ENCODE results near the gene FRMD8.

The FRMD8 gene

DNA sequence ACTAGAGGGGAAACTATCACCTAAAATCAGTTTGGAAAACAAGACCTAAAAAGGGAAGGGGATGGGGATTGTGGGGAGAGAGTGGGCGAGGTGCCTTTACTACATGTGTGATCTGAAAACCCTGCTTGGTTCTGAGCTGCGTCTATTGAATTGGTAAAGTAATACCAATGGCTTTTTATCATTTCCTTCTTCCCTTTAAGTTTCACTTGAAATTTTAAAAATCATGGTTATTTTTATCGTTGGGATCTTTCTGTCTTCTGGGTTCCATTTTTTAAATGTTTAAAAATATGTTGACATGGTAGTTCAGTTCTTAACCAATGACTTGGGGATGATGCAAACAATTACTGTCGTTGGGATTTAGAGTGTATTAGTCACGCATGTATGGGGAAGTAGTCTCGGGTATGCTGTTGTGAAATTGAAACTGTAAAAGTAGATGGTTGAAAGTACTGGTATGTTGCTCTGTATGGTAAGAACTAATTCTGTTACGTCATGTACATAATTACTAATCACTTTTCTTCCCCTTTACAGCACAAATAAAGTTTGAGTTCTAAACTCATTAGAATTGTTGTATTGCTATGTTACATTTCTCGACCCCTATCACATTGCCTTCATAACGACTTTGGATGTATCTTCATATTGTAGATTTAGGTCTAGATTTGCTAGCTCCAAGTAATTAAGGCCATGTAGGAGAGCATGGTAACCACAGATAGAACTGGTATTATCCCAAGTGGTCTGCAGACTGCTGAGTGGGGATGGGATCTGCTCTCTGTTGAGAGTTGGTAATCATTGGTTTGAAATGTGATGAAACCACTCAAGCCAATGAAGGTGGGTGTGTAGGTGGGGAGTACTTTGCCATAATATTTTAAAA is 39.8 kb downstream of the FRMD8 start:
- DNase-seq, result no peak

DNA sequence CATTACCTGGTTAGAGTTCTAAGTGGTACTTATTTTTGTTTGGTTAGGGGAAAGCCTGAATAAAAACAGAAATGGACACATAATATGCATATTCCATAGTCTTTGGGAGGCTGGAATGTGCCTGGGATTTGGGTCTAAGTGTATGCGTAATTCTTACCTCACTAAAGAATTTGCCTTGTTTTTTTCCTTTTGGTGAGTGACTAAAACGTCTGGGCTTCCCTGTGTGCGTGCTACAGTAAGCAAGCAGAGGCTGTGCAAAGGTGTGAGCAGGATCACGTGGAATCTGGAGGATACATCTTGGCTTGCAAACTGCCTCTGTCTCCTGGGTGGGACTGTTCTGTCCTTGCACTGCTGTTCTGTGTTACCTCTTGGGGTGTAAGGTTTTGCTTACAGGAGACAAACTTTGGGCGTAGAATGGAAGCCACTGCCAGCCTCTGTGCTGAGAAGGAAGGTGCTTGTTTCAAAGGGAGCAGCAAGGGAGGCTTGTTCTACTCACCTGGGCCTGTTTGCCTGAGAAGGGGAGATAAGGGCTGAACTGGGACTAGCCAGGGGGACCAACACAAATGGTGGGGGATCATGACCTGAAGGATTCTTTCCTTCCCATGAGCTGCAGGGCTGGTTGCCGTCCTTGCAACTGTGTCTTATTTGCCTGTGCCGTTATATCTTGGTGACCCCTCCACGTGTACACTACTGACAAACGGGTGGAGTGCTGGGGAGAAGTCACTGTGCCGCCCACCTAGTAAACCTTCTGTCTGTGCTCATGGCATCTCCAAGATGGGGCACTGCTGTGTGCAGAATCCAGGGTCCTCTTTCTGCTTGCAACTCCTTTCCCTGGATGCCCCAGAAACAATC is 40.6 kb downstream of the FRMD8 start:
- DNase-seq, result no peak

DNA sequence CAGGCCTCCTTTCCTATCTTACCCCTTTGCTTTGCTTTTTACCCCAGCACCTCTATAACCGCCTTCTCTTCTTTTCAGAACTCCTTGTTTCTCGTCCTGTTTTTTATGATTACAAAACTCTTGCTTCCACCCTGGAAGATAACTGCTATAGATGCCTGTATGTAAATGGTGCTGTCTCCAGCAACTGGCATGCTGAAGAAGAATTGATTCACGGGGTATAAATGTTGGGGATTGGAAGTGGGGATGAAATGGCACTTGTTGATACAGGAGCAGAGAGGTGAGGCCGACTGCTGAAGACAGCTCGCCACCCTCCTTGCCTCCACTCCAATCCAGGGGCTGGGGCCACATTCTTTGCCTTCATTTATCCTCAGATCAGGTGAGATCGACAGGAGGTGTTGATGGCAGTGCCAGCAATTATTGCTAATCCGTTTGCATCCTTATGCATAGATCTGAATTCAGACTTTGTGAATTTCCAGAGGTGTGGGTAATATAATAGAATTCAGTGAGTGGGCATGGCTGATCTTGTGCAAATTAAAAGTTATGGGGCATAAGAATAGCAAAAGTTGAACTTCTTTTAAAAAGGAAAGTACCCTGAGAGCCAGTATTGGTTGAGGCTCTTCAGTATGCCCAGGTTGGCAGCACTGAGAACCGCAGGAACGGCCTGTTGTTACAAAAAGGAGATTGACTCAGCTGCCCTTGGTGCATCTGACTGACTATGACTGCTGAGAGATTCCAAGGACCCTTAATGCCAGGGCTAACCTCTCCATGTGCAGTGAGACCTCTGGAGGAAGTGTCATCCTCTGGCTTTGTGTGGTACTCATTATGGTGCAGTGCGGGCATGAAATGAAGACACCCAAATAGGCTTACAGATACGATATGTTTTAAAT is 41.5 kb downstream of the FRMD8 start:
- no peak for DNase-seq

DNA sequence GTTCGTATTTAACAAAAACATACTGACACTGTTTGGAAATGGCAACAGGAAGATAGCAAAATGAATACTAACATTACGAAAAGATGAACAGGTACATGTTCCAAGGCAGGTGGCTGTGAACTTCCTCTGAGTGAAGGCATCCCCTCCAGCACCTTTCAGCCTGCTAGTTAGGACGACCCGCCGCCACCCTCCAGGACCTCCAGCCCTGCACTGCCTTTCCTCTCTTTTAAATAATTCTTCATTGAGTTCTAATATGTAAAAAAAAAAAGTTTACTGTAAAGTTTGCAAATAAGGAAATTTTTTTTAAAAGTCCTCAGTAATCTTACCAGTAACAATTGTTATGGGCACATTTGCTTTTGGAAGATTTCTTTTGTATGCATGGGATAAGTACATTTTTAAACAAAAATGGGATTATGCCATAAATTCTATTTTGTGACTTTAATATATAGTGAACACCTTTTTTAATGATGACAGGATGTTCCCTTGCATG is 42.2 kb downstream of the FRMD8 start:
- DNase-seq, result no peak

DNA sequence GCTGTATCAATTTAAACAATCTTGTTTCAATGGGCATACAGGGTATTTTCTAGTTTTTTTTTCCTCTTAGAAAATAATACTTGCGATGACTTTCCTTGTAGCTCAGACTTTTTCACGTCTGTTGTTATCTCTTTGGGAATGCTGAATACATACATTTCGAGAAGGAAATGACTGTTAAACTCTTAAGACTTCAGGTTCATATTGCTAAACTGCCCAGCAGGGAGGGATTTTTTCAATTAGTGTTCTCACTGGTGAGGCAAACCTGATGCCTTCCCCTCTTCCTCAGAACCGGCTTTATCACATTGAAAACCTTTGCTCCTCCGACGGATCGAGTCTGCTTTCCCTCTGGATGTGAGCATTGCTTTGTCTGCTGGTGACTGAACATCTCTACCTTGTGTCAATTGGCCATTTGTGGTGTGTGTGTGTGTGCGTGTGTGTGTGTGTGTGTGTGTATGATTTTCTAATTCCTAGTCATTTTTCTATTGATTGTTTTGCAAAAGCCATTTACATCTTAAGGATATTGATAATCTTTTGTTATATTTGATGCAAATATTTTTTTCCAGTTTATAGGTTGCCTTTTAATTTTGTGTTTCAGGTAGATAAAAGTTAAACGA is 42.7 kb downstream of the FRMD8 start:
- DNase-seq, result no peak

DNA sequence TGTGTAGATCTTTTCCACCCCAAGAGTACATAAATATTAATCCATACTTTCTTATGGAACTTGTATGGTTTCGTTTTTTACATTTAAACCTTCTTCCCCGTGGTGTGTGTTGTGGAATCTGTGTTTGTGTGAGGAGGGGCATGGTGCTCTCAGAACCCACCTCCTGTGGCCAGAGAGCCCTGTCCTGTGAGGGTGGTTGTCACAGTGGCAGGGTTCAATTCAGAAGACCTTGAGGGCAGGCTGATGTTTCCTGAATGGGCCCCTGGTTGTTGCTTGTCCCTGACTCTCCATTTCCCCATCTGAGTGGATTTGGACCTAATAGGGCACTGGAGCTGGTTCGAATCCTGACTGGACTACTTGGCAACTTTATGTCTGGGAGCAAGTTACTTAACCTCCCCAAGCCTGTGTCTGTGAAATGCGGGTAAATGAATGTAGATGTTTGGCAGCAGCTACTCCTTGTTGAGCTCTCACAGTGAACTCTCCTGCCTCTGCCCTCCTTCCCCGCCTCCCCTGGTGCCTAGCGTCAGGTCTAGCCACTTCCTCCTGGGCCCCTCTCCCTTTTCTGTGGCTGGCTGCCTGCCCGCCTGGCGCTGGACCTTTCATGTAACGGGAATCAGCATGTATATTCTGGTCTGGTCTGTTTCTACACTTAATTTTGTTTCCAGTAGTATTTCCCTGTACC is 43.4 kb downstream of the FRMD8 start:
- no peak for DNase-seq

DNA sequence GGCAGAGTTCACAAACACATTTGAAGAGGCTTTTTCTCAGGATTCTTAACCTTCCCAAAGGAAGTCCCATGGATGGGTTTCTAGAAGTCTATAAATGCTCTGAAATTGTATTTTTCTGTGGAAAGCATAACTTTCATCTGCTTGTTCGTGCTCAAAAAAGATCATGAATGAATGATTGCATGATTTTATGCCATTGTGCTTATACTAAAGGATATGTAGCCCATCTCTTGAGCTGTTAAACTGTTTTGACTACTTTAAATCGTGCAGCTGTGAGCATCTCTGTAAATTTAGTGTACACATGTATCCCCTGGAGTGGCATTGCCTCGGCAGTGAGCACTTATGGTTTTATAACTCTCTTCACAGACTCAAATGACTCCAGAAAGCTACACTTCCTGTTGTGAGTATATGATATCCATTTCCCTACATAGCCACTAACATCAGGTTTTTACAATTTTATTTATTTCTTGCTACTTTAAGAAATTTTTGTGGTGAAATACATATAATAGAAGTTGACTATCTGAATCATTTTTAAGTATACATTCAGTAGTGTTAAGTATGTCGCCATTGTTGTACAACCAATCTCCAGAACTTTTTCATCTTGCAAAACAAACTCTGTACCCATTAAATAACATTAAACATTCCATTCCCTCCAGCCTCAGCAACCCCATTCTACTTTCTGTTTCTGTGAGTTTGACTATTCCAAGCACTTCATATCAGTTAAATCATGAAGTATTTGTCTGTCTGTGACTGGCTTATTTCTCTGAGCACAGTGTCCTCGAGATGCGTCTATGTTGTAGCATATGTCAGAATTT is 44.2 kb downstream of the FRMD8 start:
- DNase-seq, result no peak

DNA sequence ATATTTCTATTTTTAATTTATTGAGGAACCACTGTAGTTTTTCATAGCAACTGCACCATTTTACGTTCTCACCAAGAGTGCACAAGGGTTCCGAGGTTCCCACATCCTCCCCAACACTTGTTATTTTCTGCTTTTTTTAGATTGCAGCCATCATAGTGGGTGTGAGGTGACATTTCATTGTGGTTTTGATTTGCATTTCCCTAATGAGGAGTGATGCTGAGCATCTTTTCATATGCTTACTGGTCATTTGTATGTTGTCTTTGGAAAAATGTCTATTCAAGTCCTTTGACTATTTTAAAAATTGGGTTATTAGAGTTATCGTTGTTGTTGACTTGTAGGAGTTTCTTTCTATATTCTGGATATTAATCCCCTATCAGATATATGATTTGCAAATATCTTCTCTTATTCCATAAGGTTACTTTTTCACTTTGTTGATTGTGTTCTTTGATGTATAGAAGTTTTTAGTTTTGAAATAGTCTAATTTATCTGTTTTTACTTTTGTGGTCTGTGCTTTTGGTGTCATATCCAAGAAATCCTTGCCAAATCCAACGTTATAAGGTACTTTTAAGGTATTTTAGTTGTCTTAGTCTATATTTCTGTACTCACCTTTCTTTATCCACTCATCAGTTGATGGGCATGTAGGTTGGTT is 45.1 kb downstream of the FRMD8 start:
- DNase-seq, result no peak

DNA sequence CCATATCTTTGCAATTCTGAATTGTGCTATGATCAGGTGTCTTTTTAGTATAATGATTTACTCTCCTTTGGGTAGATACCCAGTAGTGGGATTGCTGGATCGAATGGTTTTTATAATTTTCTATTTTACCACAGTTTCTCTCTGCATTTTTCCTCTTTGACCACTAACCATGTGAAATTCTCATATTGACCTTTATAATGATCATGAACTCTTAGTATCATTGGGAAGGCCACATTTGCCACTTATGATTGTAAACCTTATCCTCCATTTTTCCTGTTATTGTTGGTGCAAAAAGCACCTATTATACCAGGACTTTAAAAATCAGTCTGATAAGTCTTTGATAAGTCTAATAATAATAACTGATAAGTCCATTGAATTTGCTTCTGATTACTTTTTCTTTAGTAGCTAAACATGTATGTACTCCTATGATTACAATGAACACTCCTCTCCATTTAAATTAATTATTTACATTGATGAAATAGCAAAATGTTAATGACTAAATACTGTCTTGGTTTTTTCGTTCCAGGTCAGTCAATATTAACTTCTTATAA is 45.7 kb downstream of the FRMD8 start:
- no peak for DNase-seq

DNA sequence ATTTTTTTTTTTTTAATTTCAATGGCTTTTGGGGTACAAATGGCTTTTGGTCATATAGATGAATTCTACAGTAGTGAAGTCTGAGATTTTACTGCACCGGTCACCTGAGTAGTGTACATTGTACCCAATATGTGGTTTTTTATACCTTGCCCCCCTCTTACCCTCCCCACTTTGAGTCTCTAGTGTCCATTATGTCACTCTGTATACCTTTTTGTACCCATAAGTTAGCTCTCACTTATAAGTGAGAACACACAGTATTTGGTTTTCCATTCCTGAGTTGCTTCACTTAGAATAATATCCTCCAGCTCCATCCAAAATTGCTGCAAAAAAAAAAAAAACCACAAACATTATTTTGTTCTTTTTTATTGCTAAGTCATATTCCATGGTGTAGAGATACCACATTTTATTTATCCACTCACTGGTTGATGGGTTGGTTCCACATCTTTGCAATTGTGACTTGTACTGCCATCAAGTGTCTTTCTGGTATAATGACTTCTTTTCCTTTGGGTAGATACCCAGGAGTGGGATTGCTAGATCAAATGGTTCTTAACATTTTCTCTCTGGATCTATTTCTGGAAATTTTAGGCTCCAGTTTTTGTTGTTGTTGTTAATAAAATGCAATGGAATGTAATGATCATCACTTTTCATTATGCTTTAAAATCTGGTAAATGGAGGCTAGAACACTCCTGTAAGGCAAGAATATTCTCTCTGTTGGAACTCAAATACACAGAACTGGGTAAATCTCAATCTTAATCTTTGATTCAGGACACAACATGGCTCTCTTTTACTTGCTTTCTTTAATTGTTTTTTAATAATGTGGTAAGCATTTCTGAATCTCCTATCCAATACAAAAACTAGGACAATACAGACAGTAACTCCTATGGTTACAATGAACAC is 46.5 kb downstream of the FRMD8 start:
- DNase-seq, result no peak

DNA sequence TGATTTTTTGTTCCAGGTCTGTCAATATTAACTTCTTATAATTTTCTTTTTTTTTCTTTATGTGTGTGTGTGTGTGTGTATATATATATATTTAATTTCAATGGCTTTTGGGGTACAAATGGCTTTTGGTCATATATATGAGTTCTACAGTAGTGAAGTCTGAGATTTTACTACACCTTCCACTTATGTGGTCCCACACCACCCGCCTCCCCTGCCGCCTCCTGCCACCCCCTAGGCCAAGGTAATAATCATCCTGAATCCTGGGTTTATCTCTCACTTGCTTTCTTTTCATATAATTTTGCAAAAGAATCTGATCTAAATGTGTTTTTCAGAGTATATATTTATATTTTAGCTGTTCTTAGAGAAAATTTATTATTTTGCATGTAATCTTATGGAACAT is 47.2 kb downstream of the FRMD8 start:
- DNase-seq, result no peak

DNA sequence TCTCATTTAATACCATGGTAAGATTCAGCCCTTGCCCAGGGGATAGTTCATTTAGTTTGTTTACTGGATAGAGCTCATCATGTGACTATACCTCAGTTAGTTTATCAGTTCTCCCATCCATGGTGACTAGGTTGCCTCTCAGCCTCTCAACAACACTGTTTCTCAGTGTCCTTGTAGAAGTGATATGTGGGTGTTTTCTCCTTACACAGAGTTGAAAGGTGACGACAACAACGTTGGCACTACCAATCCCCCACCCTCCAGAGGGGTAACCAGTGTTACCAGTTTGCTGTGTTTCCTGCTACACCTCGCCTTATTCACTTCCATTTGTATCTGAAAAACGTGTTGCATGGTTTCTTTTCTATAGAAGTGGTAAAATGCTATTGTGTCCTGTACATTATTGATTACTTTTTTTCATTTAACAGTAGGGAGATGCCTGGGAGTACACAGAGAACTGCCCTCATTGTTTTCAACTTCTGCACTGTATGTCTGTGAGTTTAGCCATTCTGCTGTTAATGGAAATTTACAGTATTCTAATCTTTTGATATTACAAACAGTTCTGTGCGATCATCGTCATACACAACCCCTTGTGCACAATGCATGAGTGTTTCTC is 47.7 kb downstream of the FRMD8 start:
- no peak for DNase-seq

DNA sequence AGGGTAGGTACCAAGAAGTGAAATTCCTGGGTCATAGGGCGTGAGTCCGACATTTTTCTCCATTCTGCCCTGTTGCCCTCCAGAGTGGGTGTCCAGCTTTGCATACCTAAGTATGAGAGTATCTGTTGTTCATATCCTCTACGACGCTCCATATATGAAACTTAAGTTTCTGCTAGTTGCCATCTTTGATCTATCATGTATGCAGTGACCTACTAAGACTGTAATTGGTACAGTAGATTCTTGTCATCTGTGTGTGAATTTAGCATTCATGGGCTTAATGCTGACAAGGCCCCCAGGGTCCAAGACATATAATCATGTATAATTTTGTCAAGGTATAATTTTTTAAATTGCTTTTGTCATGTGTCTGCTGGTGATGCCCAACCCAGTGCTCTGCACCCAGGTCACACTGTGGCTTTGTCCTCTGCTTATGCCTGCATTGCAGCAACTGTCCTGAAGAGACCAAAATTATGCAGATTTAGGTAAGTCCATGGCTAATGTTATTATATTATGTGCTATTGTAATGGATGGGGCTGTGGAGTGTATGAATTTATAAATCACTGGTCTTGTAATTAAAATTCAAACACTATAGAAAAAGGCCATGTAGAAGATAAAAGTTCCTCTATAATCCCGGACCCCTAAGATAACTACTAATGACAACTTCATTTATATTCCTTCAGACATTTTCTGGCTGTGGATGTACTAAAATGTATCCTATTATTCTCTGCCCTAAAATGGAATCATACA is 48.4 kb downstream of the FRMD8 start:
- DNase-seq, result no peak

DNA sequence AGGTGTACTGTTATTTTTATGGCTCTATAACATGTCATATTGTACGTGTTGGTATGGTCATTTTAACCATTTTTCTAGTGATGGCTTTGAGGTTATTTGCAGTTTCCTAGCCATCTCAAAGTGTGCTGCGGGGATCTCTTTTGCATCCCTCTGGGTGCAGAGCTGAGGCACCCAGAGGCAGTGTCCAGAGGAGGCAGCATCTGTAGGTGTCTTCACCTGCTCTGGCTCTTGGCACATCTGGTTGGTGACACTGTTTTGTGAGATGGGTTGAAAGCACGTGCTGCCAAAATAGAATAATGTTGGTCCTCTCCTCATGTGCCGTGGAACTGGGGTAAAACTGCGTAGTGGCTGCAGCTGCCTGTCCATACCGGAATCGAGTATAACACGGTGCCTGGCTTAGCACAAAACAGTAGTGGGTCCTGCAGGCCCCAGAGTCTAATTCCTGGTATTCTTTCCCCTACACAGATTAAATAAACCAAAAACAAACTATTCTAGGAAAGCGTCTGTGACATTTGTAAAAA is 49.0 kb downstream of the FRMD8 start:
- no peak for DNase-seq

DNA sequence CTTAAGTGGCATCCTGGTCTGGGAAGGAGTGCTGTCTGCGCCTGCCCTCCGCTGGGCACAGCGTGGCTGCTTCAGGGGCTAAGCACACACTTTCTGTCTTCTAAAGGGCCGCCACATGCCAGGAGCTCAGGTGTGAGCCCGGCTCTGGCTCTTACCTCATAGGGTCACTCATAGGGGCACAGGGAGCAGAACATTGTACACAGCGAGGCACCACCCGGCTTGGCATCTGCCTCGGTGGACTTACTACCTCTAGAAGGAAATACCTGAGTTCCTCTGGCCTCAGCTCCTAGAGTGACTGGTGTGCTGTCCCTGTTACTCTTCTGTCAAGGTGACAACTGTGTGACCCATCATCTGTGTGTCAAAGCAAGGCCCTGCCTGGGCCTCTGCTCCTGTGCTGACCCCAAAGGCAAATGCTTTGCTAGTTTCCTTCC is 49.6 kb downstream of the FRMD8 start:
- no peak for DNase-seq

DNA sequence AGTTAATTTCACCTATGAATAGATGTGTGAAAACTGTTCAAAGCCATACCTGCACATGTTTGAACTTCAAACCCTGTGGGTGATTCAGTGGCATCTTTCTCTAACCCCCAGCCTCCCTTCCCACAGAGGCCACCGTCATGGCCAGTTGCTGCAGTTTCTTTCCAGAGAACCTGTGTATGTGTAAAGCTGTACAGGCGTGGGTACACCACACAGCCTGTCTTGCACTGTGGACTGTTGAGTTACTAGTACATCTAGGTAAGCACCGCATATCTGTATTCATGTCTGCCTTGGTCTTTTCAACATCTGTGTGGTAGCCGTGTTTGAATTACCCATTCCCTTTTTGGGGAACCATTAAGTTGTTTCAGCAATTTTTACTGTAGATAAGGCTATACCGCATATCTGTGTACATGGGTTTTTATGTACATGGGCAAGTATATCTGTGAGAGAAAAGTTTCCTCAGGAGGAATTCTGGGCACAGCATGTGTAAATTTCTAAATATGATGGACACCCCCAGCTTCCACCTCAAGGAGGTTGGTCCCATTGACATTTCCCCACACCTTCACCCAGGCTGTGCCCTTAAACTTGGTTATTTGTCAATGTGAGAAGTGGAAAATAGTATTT is 50.1 kb downstream of the FRMD8 start:
- DNase-seq, result no peak
